OCI-LY1 (cell line): ENCODE results near the gene NAT8.
"Not testable (repeated sequence)": the region's sequence is repeated elsewhere in the genome, so short reads cannot be mapped to it uniquely, and the experiment has no call there.

Experiments
- H2AFZ ChIP-seq: fragments of 200-600 bp; sonication (generic), shearing (Covaris generic); 2 replicates; pipeline ENCODE4 v1.6.0; 2014; ENCODE audit warnings: antibody characterized with exemption, mild to moderate bottlenecking, low read length
- H3F3A ChIP-seq: fragments of 200-600 bp; sonication (generic), shearing (Covaris generic); 2 replicates; pipeline ENCODE4 v1.6.0; 2014; ENCODE audit warnings: mild to moderate bottlenecking, antibody characterized with exemption, low read length, moderate library complexity; ENCODE audit not compliant: insufficient read depth
- H3K27ac ChIP-seq: fragments of 200-600 bp; sonication (generic); 2 replicates; pipeline ENCODE4 v1.5.1; 2014; ENCODE audit warnings: low read length, mixed run types, mild to moderate bottlenecking, low read depth; ENCODE audit not compliant: poor library complexity, severe bottlenecking
- H3K27me3 ChIP-seq: fragments of 200-600 bp; sonication (generic); 2 replicates; pipeline ENCODE4 v1.6.0; 2014; ENCODE audit warnings: antibody characterized with exemption, mild to moderate bottlenecking, low read length, moderate library complexity; ENCODE audit not compliant: insufficient read depth
- H3K36me3 ChIP-seq: fragments of 200-600 bp; sonication (generic); 2 replicates; pipeline ENCODE4 v1.6.1; 2014; ENCODE audit warnings: mild to moderate bottlenecking, antibody characterized with exemption, low read length, moderate library complexity, mixed read lengths; ENCODE audit not compliant: insufficient read depth
- H3K4me1 ChIP-seq: fragments of 200-600 bp; sonication (generic); 2 replicates; pipeline ENCODE4 v1.5.1; 2014; ENCODE audit warnings: mild to moderate bottlenecking, low read length, moderate library complexity; ENCODE audit not compliant: insufficient read depth, severe bottlenecking
- H3K4me2 ChIP-seq: fragments of 200-600 bp; sonication (generic), shearing (Covaris generic); 2 replicates; pipeline ENCODE4 v1.6.1; 2014; ENCODE audit warnings: low read length
- H3K4me3 ChIP-seq: fragments of 200-600 bp; sonication (generic); 2 replicates; pipeline ENCODE4 v1.5.1; 2014; ENCODE audit warnings: low read length, low read depth, mild to moderate bottlenecking, mixed read lengths; ENCODE audit not compliant: poor library complexity, severe bottlenecking
- H3K79me2 ChIP-seq: fragments of 200-600 bp; shearing (Covaris generic); 2 replicates; pipeline ENCODE4 v1.6.1; 2016; ENCODE audit warnings: mixed run types, low read length, mixed read lengths; ENCODE audit not compliant: insufficient read depth
- H3K9ac ChIP-seq: fragments of 200-600 bp; sonication (generic), shearing (Covaris generic); 2 replicates; pipeline ENCODE4 v1.6.1; 2014; ENCODE audit warnings: mild to moderate bottlenecking, low read length, mixed read lengths
- H3K9me2 ChIP-seq: fragments of 200-600 bp; sonication (generic), shearing (Covaris generic); 2 replicates; pipeline ENCODE4 v1.6.1; 2014; ENCODE audit warnings: low read depth, mild to moderate bottlenecking, low read length, mixed read lengths
- H3K9me3 ChIP-seq: fragments of 200-600 bp; shearing (Covaris generic); 2 replicates; pipeline ENCODE4 v1.6.1; 2014; ENCODE audit warnings: low read length, mixed read lengths
- H4K20me1 ChIP-seq: fragments of 200-600 bp; sonication (generic), shearing (Covaris generic); 2 replicates; pipeline ENCODE4 v1.6.0; 2016; ENCODE audit warnings: mild to moderate bottlenecking, low read length; ENCODE audit not compliant: insufficient read depth
- EZH2 ChIP-seq: fragments of 200-600 bp; sonication (generic), shearing (Covaris generic); IDR thresholded peaks from 2 replicates; pipeline ENCODE4 v1.8.0; 2017; ENCODE audit warnings: borderline replicate concordance, mixed run types, mild to moderate bottlenecking, antibody characterized with exemption, low read length, moderate library complexity, mixed read lengths
- TF ChIP-seq, protein P1 (sequence below): fragments of 200-600 bp; sonication (generic), shearing (Covaris generic); IDR thresholded peaks from 2 replicates; pipeline ENCODE4 v1.5.1; 2017; ENCODE audit warnings: mild to moderate bottlenecking, antibody characterized with exemption, low read length, moderate library complexity, mixed read lengths

NAT8 gene

DNA sequence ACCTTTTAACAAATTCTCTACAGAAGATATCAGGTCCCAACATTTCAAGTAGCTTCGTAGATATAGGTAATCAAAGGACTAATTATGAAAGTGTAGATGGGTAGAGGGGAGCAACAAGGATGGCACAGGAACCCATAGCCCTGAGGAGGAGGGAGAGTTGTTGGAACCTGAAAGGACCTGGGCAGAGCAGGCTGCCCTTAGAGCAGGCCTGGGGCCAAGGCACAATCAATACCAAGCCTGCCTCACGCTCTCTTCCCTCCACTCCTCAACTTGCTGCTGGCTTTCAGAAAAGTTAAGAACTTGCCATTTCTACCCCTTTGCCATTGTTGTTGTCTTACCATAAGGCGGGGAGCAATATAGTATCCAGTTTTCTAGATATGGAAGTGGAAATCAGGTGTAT, 10.1 kb upstream of the NAT8 start:
- H3K36me3 ChIP-seq, result no peaks in the 10 kb centered on the region; the same call in 1 of the 2 replicates
- no peaks in the 10 kb centered on the region for H3F3A ChIP-seq
- H3K4me3 ChIP-seq, result no peak overlapping the region
- no peaks in the 10 kb centered on the region for H3K9me3 ChIP-seq
- H3K4me2 ChIP-seq, result no peak overlapping the region
- H2AFZ ChIP-seq, result no peak overlapping the region
- no peak overlapping the region for H3K9ac ChIP-seq
- no peak overlapping the region for H3K27ac ChIP-seq
- no peaks in the 10 kb centered on the region for H3K4me1 ChIP-seq
- no peaks in the 10 kb centered on the region for H3K79me2 ChIP-seq
- no peaks in the 10 kb centered on the region for H3K27me3 ChIP-seq
- no peaks in the 10 kb centered on the region for H3K9me2 ChIP-seq
- H4K20me1 ChIP-seq, result no peaks in the 10 kb centered on the region
- no peak for TF ChIP-seq EZH2
- TF ChIP-seq, protein P1, sequence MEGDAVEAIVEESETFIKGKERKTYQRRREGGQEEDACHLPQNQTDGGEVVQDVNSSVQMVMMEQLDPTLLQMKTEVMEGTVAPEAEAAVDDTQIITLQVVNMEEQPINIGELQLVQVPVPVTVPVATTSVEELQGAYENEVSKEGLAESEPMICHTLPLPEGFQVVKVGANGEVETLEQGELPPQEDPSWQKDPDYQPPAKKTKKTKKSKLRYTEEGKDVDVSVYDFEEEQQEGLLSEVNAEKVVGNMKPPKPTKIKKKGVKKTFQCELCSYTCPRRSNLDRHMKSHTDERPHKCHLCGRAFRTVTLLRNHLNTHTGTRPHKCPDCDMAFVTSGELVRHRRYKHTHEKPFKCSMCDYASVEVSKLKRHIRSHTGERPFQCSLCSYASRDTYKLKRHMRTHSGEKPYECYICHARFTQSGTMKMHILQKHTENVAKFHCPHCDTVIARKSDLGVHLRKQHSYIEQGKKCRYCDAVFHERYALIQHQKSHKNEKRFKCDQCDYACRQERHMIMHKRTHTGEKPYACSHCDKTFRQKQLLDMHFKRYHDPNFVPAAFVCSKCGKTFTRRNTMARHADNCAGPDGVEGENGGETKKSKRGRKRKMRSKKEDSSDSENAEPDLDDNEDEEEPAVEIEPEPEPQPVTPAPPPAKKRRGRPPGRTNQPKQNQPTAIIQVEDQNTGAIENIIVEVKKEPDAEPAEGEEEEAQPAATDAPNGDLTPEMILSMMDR, result no peak

DNA sequence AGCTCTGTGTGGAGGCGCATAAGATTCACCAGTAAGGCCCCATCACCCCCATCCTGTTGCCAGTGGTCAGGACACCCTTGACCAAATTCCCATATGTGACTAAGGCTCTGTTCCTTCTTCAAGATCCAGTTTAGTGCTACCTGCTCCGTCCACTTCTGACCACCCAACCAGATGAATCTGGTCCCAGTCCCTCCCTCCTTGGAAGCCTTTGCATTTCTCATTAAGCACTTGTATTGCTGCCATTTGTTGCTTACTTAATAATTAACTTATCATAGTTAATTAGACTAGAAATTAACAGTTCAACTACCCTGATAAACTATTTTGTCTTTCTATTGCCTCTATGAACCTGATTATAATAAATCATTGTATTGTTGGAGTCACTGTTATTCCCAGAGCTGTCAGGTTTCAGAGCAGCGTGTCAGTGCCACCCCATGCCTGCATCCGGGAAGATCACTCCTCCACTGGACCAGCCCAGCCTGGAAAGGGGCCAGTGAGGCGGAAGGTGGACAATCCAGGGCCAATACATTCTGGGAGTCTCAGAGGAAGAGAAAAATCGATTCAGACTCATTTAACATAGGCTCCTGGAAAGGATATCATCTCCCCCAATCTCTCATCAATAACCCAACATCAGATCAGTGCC, 9.5 kb upstream of the NAT8 start:
- Histone ChIP-seq H2AFZ (no peak overlapping the region), H3K9ac (no peak overlapping the region), H3K9me3 (no peaks in the 10 kb centered on the region), H4K20me1 (no peaks in the 10 kb centered on the region), H3K4me2 (no peak overlapping the region), H3F3A (no peaks in the 10 kb centered on the region), H3K36me3 (no peaks in the 10 kb centered on the region; the same call in 1 of the 2 replicates), H3K27ac (no peak overlapping the region), H3K4me1 (no peaks in the 10 kb centered on the region), H3K9me2 (no peaks in the 10 kb centered on the region), H3K27me3 (no peaks in the 10 kb centered on the region), H3K4me3 (no peak overlapping the region), H3K79me2 (no peaks in the 10 kb centered on the region)
- TF ChIP-seq, protein P1, result no peak
- no peak for TF ChIP-seq EZH2

DNA sequence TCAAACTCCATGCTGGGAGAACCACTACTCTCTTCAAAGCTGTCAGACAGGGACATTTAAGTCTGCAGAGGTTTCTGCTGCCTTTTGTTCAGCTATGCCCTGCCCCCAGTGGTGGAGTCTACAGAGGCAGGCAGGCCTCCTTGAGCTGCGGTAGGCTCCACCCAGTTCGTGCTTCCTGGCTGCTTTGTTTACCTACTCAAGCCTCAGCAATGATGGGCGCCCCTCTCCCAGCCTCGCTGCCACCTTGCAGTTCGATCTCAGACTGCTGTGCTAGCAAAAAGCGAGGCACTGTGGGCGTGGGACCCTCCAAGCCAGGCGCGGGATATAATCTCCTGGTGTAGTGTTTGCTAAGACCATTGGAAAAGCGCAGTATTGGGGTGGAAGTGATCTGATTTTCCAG, 5.5 kb upstream of the NAT8 start:
- not testable (repeated sequence) for H3K27me3 ChIP-seq, H3K9me3 ChIP-seq, H2AFZ ChIP-seq, H3K4me1 ChIP-seq, H3K27ac ChIP-seq, H3K36me3 ChIP-seq, H3K9ac ChIP-seq, H3K9me2 ChIP-seq, H4K20me1 ChIP-seq, H3K4me3 ChIP-seq, H3F3A ChIP-seq, H3K4me2 ChIP-seq, H3K79me2 ChIP-seq

DNA sequence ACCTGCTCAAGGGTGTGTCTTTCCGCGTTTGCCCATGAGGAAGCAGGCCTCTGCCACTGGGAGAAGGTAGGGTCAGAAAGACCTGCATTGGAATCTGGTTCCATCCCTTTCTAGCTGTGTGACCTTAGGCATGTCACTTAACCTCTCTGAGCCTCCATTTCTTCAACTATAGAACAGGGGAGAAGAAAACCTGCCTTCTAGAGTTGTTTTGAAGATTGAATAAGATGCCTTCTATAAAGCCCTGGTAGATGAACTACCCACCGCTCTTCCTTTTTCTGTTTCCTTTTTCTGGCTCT, 507 bp downstream of the NAT8 start:
- no peaks in the 10 kb centered on the region; the same call in 1 of the 2 replicates for H3K36me3 ChIP-seq
- no peaks in the 10 kb centered on the region for H3F3A ChIP-seq
- no peaks in the 10 kb centered on the region for H3K27me3 ChIP-seq
- H3K9me3 ChIP-seq, result peaks cover 7% of the 10 kb centered on the region
- no peak overlapping the region for H2AFZ ChIP-seq
- H3K4me2 ChIP-seq, result no peak overlapping the region
- H4K20me1 ChIP-seq, result no peaks in the 10 kb centered on the region
- H3K79me2 ChIP-seq, result no peaks in the 10 kb centered on the region
- no peaks in the 10 kb centered on the region for H3K9me2 ChIP-seq
- no peak overlapping the region for H3K27ac ChIP-seq
- TF ChIP-seq, protein P1, result no peak
- TF ChIP-seq EZH2, result no peak
- H3K9ac ChIP-seq, result no peak overlapping the region
- H3K4me3 ChIP-seq, result no peak overlapping the region
- H3K4me1 ChIP-seq, result no peaks in the 10 kb centered on the region
